Measurements from ENCODE around the gene MBLAC2.

The MBLAC2 gene

GRCh38 chr5:90437663-90438062 lies 36.9 kb downstream of the MBLAC2 start:
- no peak for TF ChIP-seq CTCF (IDR thresholded peaks at IDR 0.05; ENCODE audit: low read length, missing control alignments)
- DNase-seq (ENCODE audit: low read depth), result no peak
- no peak overlapping the region for H3K4me3 ChIP-seq (replicated peaks; ENCODE audit: low read depth, low read length)

- TF ChIP-seq CTCF (IDR thresholded peaks at IDR 0.05; ENCODE audit: low read length, missing control alignments), result peak; percentile 87
- no peak overlapping the region for H3K4me3 ChIP-seq (replicated peaks; ENCODE audit: low read depth, low read length)
- DNase-seq (ENCODE audit: low read depth), result peak; percentile 65
Observed at GRCh38 chr5:90434116-90434714, 40.4 kb downstream of the MBLAC2 start.

- no peak overlapping the region for H3K4me3 ChIP-seq (replicated peaks; ENCODE audit: low read depth, low read length)
- TF ChIP-seq CTCF (IDR thresholded peaks at IDR 0.05; ENCODE audit: low read length, missing control alignments), result no peak
- no peak for DNase-seq (ENCODE audit: low read depth)
Observed at GRCh38 chr5:90424245-90424644, 50.3 kb downstream of the MBLAC2 start.

- no peak overlapping the region for H3K4me3 ChIP-seq (replicated peaks; ENCODE audit: low read depth, low read length)
- DNase-seq (ENCODE audit: low read depth), result peak; percentile 24
- peak; percentile 33 for TF ChIP-seq CTCF (IDR thresholded peaks at IDR 0.05; ENCODE audit: low read length, missing control alignments)
Observed at GRCh38 chr5:90421136-90421535, 53.4 kb downstream of the MBLAC2 start.

- no peak overlapping the region for H3K4me3 ChIP-seq (replicated peaks; ENCODE audit: low read depth, low read length)
- TF ChIP-seq CTCF (IDR thresholded peaks at IDR 0.05; ENCODE audit: low read length, missing control alignments), result no peak
- DNase-seq (ENCODE audit: low read depth), result no peak
Observed at GRCh38 chr5:90418214-90418613, 56.4 kb downstream of the MBLAC2 start.

- TF ChIP-seq CTCF (IDR thresholded peaks at IDR 0.05; ENCODE audit: low read length, missing control alignments), result no peak
- H3K4me3 ChIP-seq (replicated peaks; ENCODE audit: low read depth, low read length), result peak overlapping the region; percentile 80
- no peak for DNase-seq (ENCODE audit: low read depth)
Observed at GRCh38 chr5:90410178-90410762, 64.3 kb downstream of the MBLAC2 start.
